ENCODE results near the gene PF4V1. TPM values are rescaled to one million over a fixed set of nuclear protein-coding genes. Genes with fewer than 3 reads are reported as not detected.
"Not testable (repeated sequence)": the region's sequence is repeated elsewhere in the genome, so short reads cannot be mapped to it uniquely, and the experiment has no call there.

The PF4V1 gene
- total and polyA plus RNA-seq, 5 donors from 2014 or later = 3.0 TPM; not detected in 4

GRCh38 chr4:73892966-73893365, 39.9 kb downstream of the PF4V1 start:
- ATAC-seq (ENCODE audit: low read depth in 2 of 2) (no peak), DNase-seq (no peak)
- Mint-ChIP-seq H3K27me3 (no peaks in the 10 kb centered on the region), H3K9me3 (peaks cover 0 to 3% (median 0%) of the 10 kb centered on the region in 7 donors), H3K36me3 (no peaks in the 10 kb centered on the region), H3K4me3 (no peak overlapping the region), H3K4me1 (no peaks in the 10 kb centered on the region), H3K27ac (no peak overlapping the region)
- no peaks in the 10 kb centered on the region for H3K27me3 ChIP-seq (ENCODE audit: control insufficient read depth, insufficient read depth, low read length)
- H3K36me3 ChIP-seq (ENCODE audit: control insufficient read depth, insufficient read depth, low read length) = no peaks in the 10 kb centered on the region
- H3K27ac ChIP-seq (ENCODE audit: insufficient read depth, low read length, poor library complexity, severe bottlenecking) = no peak overlapping the region
- no peak overlapping the region for H3K4me3 ChIP-seq (ENCODE audit: low read depth, low read length)
- no peaks in the 10 kb centered on the region for H3K4me1 ChIP-seq (ENCODE audit: control insufficient read depth, insufficient read depth, low read length, poor library complexity, severe bottlenecking)
- no peaks in the 10 kb centered on the region for H3K9me3 ChIP-seq (ENCODE audit: control insufficient read depth in 2 of 2, low read length in 2 of 2)

DNA sequence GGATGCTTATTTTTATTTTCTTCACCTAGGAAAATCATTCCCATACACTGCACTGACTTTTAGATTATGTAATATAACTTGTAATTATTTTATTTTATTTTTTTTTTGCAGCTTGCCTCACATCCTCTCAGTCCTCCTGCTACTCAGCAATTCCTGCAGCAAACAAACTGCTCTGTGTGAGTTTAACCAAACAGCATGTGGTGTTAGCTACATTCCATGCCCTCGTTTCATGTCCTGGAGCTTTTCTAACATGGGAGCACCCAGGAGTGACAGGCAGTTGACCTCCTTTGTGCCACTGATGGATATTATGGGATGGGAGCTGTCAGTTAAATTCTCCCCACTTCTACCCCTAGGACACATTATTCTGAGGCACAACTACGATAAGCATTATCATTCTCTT, 40.9 kb downstream of the PF4V1 start:
- Mint-ChIP-seq H3K4me1 (no peaks in the 10 kb centered on the region), H3K9me3 (peaks cover 0 to 3% (median 0%) of the 10 kb centered on the region in 7 donors), H3K36me3 (no peaks in the 10 kb centered on the region), H3K4me3 (no peak overlapping the region), H3K27me3 (no peaks in the 10 kb centered on the region), H3K27ac (no peak overlapping the region)
- Histone ChIP-seq H3K4me1 (ENCODE audit: control insufficient read depth, insufficient read depth, low read length, poor library complexity, severe bottlenecking) (no peaks in the 10 kb centered on the region), H3K27ac (ENCODE audit: insufficient read depth, low read length, poor library complexity, severe bottlenecking) (no peak overlapping the region), H3K27me3 (ENCODE audit: control insufficient read depth, insufficient read depth, low read length) (no peaks in the 10 kb centered on the region), H3K4me3 (ENCODE audit: low read depth, low read length) (no peak overlapping the region), H3K9me3 (ENCODE audit: control insufficient read depth in 2 of 2, low read length in 2 of 2) (no peaks in the 10 kb centered on the region), H3K36me3 (ENCODE audit: control insufficient read depth, insufficient read depth, low read length) (no peaks in the 10 kb centered on the region)
- no peak for DNase-seq
- no peak for ATAC-seq (ENCODE audit: low read depth in 2 of 2)

GRCh38 chr4:73895201-73896175, 42.4 kb downstream of the PF4V1 start:
- Mint-ChIP-seq H3K27ac (no peak overlapping the region), H3K27me3 (no peaks in the 10 kb centered on the region), H3K4me3 (no peak overlapping the region), H3K9me3 (peaks cover 0 to 3% (median 0%) of the 10 kb centered on the region in 7 donors), H3K36me3 (no peaks in the 10 kb centered on the region), H3K4me1 (no peaks in the 10 kb centered on the region)
- ATAC-seq (ENCODE audit: low read depth in 2 of 2) (no peak), DNase-seq (no peak)
- no peaks in the 10 kb centered on the region for H3K4me1 ChIP-seq (ENCODE audit: control insufficient read depth, insufficient read depth, low read length, poor library complexity, severe bottlenecking)
- no peak overlapping the region for H3K4me3 ChIP-seq (ENCODE audit: low read depth, low read length)
- H3K27ac ChIP-seq (ENCODE audit: insufficient read depth, low read length, poor library complexity, severe bottlenecking) = no peak overlapping the region
- no peaks in the 10 kb centered on the region for H3K9me3 ChIP-seq (ENCODE audit: control insufficient read depth in 2 of 2, low read length in 2 of 2)
- no peaks in the 10 kb centered on the region for H3K36me3 ChIP-seq (ENCODE audit: control insufficient read depth, insufficient read depth, low read length)
- no peaks in the 10 kb centered on the region for H3K27me3 ChIP-seq (ENCODE audit: control insufficient read depth, insufficient read depth, low read length)

DNA sequence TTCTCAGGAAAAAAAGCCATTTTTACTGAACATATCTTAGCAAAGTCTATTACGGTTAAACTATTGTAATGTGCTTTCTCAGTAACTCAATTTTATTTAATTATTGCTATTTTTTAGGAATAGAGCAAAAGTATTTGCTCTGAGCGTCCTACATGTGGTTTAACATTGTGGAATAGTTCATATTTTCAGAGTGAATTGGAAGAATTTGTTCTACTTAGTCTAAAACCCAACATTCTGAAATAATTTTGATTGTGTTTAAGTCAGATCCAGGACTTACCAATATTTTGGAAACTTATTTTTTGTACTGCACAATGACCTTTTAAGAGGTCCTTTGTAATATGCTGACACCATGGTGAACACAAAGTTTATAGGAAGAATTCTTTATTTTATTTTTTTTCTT, 43.3 kb downstream of the PF4V1 start:
- Mint-ChIP-seq H3K4me3 (no peak overlapping the region), H3K9me3 (peaks cover 0 to 3% (median 0%) of the 10 kb centered on the region in 7 donors), H3K27ac (no peak overlapping the region), H3K36me3 (no peaks in the 10 kb centered on the region), H3K27me3 (no peaks in the 10 kb centered on the region), H3K4me1 (no peaks in the 10 kb centered on the region)
- no peak overlapping the region for H3K27ac ChIP-seq (ENCODE audit: insufficient read depth, low read length, poor library complexity, severe bottlenecking)
- DNase-seq (no peak), ATAC-seq (ENCODE audit: low read depth in 2 of 2) (no peak)
- H3K36me3 ChIP-seq (ENCODE audit: control insufficient read depth, insufficient read depth, low read length) = no peaks in the 10 kb centered on the region
- no peak overlapping the region for H3K4me3 ChIP-seq (ENCODE audit: low read depth, low read length)
- no peaks in the 10 kb centered on the region for H3K4me1 ChIP-seq (ENCODE audit: control insufficient read depth, insufficient read depth, low read length, poor library complexity, severe bottlenecking)
- H3K9me3 ChIP-seq (ENCODE audit: control insufficient read depth in 2 of 2, low read length in 2 of 2) = no peaks in the 10 kb centered on the region
- H3K27me3 ChIP-seq (ENCODE audit: control insufficient read depth, insufficient read depth, low read length) = no peaks in the 10 kb centered on the region

- no peak overlapping the region for H3K4me3 Mint-ChIP-seq
- H3K27ac Mint-ChIP-seq = no peak overlapping the region
- Histone ChIP-seq H3K9me3 (ENCODE audit: control insufficient read depth in 2 of 2, low read length in 2 of 2) (no peaks in the 10 kb centered on the region), H3K4me1 (ENCODE audit: control insufficient read depth, insufficient read depth, low read length, poor library complexity, severe bottlenecking) (no peaks in the 10 kb centered on the region), H3K27me3 (ENCODE audit: control insufficient read depth, insufficient read depth, low read length) (no peaks in the 10 kb centered on the region), H3K4me3 (ENCODE audit: low read depth, low read length) (no peak overlapping the region), H3K27ac (ENCODE audit: insufficient read depth, low read length, poor library complexity, severe bottlenecking) (no peak overlapping the region), H3K36me3 (ENCODE audit: control insufficient read depth, insufficient read depth, low read length) (no peaks in the 10 kb centered on the region)
- no peaks in the 10 kb centered on the region for H3K4me1 Mint-ChIP-seq
- no peaks in the 10 kb centered on the region for H3K27me3 Mint-ChIP-seq
- ATAC-seq (ENCODE audit: low read depth in 2 of 2) = no peak
- no peaks in the 10 kb centered on the region for H3K36me3 Mint-ChIP-seq
- peaks cover 0 to 3% (median 0%) of the 10 kb centered on the region in 7 donors for H3K9me3 Mint-ChIP-seq
- no peak for DNase-seq
These were observed 44.5 kb downstream of the PF4V1 start for GRCh38 chr4:73897380-73898136.

DNA sequence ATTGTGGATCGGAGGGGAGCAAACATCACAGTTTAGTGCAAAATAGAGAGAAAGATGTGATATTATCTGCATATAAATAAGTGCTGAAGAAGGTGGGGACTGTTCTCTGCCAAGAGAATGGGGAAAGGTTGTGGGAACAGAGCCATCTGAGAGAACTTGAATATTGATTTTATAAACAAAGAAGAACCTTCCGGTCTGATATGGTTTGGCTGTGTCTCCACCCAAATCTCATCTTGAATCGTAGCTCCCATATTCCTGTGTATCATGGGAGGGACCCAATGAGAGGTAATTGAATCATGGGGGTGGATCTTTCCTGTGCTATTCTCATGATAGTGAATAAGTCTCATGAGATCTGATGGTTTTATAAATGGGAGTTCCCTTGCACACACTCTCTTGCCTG, 46.2 kb downstream of the PF4V1 start:
- not testable (repeated sequence) for H3K4me3 Mint-ChIP-seq; H3K27me3 Mint-ChIP-seq; DNase-seq; H3K4me1 Mint-ChIP-seq; H3K36me3 Mint-ChIP-seq; H3K9me3 Mint-ChIP-seq; H3K4me1 ChIP-seq (ENCODE audit: control insufficient read depth, insufficient read depth, low read length, poor library complexity, severe bottlenecking); H3K27ac Mint-ChIP-seq; H3K27me3 ChIP-seq (ENCODE audit: control insufficient read depth, insufficient read depth, low read length); H3K36me3 ChIP-seq (ENCODE audit: control insufficient read depth, insufficient read depth, low read length); H3K9me3 ChIP-seq (ENCODE audit: control insufficient read depth in 2 of 2, low read length in 2 of 2); ATAC-seq (ENCODE audit: low read depth in 2 of 2); H3K4me3 ChIP-seq (ENCODE audit: low read depth, low read length); H3K27ac ChIP-seq (ENCODE audit: insufficient read depth, low read length, poor library complexity, severe bottlenecking)

DNA sequence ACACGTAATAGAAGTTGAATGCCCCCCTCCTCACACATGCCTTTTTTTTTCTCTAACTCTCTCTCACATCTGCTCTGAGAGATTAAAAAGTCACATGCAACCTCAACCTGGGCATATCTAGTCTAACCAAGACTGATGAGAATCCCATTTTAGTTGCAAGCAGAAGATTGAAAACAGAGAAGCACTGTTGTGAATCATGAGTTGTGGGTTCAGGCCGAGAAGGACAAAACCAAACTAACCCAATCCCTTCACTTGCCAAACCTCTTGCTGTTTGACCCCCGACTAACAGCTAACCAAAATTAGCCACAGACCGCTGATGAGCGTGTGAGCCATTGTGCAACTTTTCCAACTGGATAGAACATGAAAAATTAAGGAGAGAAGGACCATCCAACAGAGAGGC, 47.9 kb downstream of the PF4V1 start:
- no peaks in the 10 kb centered on the region for H3K4me1 ChIP-seq (ENCODE audit: control insufficient read depth, insufficient read depth, low read length, poor library complexity, severe bottlenecking)
- no peak overlapping the region for H3K27ac ChIP-seq (ENCODE audit: insufficient read depth, low read length, poor library complexity, severe bottlenecking)
- H3K4me3 Mint-ChIP-seq = no peak overlapping the region
- peaks cover 0 to 3% (median 1%) of the 10 kb centered on the region in 7 donors for H3K9me3 Mint-ChIP-seq
- H3K4me3 ChIP-seq (ENCODE audit: low read depth, low read length) = no peak overlapping the region
- no peaks in the 10 kb centered on the region for H3K36me3 Mint-ChIP-seq
- H3K36me3 ChIP-seq (ENCODE audit: control insufficient read depth, insufficient read depth, low read length) = no peaks in the 10 kb centered on the region
- H3K9me3 ChIP-seq (ENCODE audit: control insufficient read depth in 2 of 2, low read length in 2 of 2) = no peaks in the 10 kb centered on the region
- H3K27me3 Mint-ChIP-seq = no peaks in the 10 kb centered on the region
- DNase-seq = no peak
- no peak for ATAC-seq (ENCODE audit: low read depth in 2 of 2)
- no peaks in the 10 kb centered on the region for H3K27me3 ChIP-seq (ENCODE audit: control insufficient read depth, insufficient read depth, low read length)
- no peaks in the 10 kb centered on the region for H3K4me1 Mint-ChIP-seq
- no peak overlapping the region for H3K27ac Mint-ChIP-seq

Data from CD4-positive, CD25-positive, alpha-beta regulatory T cell (primary cell).